GM23338 (cell line): ENCODE results near the gene ETV1.

ENCODE experiments used
- CREB1 ChIP-seq: fragments of 250-450 bp; sonication (Bioruptor Pico); IDR thresholded peaks from 2 replicates; pipeline ENCODE4 v1.5.0; 2020; ENCODE audit warnings: low read depth, mild to moderate bottlenecking, moderate library complexity
- CTCF ChIP-seq, 2 experiments: fragments of 200-600 bp in 1 of 2; sonication (generic) in 1 of 2; conservative IDR thresholded peaks; 2 replicates each; pipeline versions ENCODE4 v1.5.1 to v1.6.1; 2016 to 2017; ENCODE audit warnings: antibody characterized with exemption in 2 of 2, low read depth in 2 of 2, mild to moderate bottlenecking in 2 of 2, moderate library complexity in 1 of 2
- EZH2 ChIP-seq: fragments of 200-600 bp; sonication (generic); IDR thresholded peaks from one replicate; pipeline ENCODE4 v1.8.0; 2017; ENCODE audit warnings: antibody characterized with exemption, mild to moderate bottlenecking, low read depth; ENCODE audit not compliant: unreplicated experiment
- EZH2phosphoT487 ChIP-seq: fragments of 200-600 bp; sonication (generic); IDR thresholded peaks from one replicate; pipeline ENCODE4 v1.8.1; 2018; ENCODE audit warnings: antibody characterized with exemption; ENCODE audit not compliant: unreplicated experiment
- POLR2AphosphoS5 ChIP-seq: IDR thresholded peaks from 2 replicates; pipeline ENCODE4 v1.6.1; 2016; ENCODE audit warnings: antibody characterized with exemption, low read depth
- REST ChIP-seq: IDR thresholded peaks from one replicate; pipeline ENCODE4 v1.6.1; 2018; ENCODE audit warnings: antibody characterized with exemption; ENCODE audit not compliant: unreplicated experiment

GRCh38 chr7:13948019-13948801, 41.3 kb downstream of the ETV1 start:
- TF ChIP-seq CTCF (conservative IDR thresholded peaks at IDR 0.05; ENCODE audit: low read depth in 2 of 2): no peak
- TF ChIP-seq EZH2phosphoT487: no peak
- TF ChIP-seq POLR2AphosphoS5: no peak
- TF ChIP-seq REST: no peak
- no peak for TF ChIP-seq CREB1 (CRISPR knock-in tag)
- no peak for TF ChIP-seq EZH2
